HepG2 (cell line): ENCODE measurements around the gene TMUB1. TPM values are rescaled to one million over a fixed set of nuclear protein-coding genes. Genes with fewer than 3 reads are reported as not detected.
A peak's percentile ranks its signal among the peaks of the same experiment; 100 is the strongest.

Experiments used
- AKNA ChIP-seq: sonication (generic); formaldehyde crosslinking; IDR thresholded peaks from 2 replicates; pipeline ENCODE4 v1.4.0; 2020; ENCODE audit warnings: missing genetic modification reagents, borderline replicate concordance
- E2F2 ChIP-seq: sonication (generic); formaldehyde crosslinking; IDR thresholded peaks from 2 replicates; pipeline ENCODE4 v1.4.0; 2020; ENCODE audit warnings: missing genetic modification reagents, borderline replicate concordance
- JDP2 ChIP-seq: sonication (generic); formaldehyde crosslinking; IDR thresholded peaks from 2 replicates; pipeline ENCODE4 v1.8.1; 2022; ENCODE audit warnings: missing genetic modification reagents, borderline replicate concordance
- KMT2B ChIP-seq: IDR thresholded peaks from 2 replicates; pipeline ENCODE4 v1.6.1; 2016; ENCODE audit warnings: missing genetic modification reagents, missing compliant biosample characterization
- SYNCRIP ChIP-seq: fragments of 200-400 bp; formaldehyde crosslinking; IDR thresholded peaks from 2 replicates; pipeline ENCODE4 v1.6.1; 2018; ENCODE audit warnings: mild to moderate bottlenecking, low read depth, low read length; ENCODE audit not compliant: insufficient read depth
- TFDP1 ChIP-seq: IDR thresholded peaks from 2 replicates; pipeline ENCODE4 v1.6.1; 2016; ENCODE audit warnings: missing compliant biosample characterization, missing genetic modification reagents, borderline replicate concordance
- ZC3H13 ChIP-seq: sonication (generic); formaldehyde crosslinking; IDR thresholded peaks from 2 replicates; pipeline ENCODE4 v1.8.1; 2023; ENCODE audit warnings: mild to moderate bottlenecking, missing genetic modification reagents, moderate library complexity
- polyA plus RNA-seq, 8 experiments: library from polyadenylated mRNA; depleted of rRNA in 3 of 8; stranded (reverse) in 7 of 8; unstranded in 1 of 8; fragments of >200 nt; fragmentation: Illumina TruSeq in 4 of 8; extraction: Trizol in 4 of 8; gene quantifications; 2 replicates each; pipeline versions ENCODE4 v1.2.1 to v1.2.3, GENCODE V29; 2011 to 2016; ENCODE audit warnings: low read depth in 4 of 8, missing spikeins in 1 of 8, mixed read lengths in 1 of 8; ENCODE audit not compliant: insufficient read depth in 1 of 8
- total RNA-seq, 5 experiments: library from RNA; depleted of rRNA; stranded (reverse); fragments of >200 nt; fragmentation: Illumina TruSeq; extraction: Trizol; gene quantifications; 2 replicates each; pipeline ENCODE4 v1.2.3, GENCODE V29; 2016; ENCODE audit warnings: low read depth in 1 of 5

Gene TMUB1
- total and polyA plus RNA-seq, 2 of the 13 experiments (the other 11 are each of a cell fraction or from before 2014, with no cell fraction given) = 44.8 to 51.6 TPM

GRCh38 chr7:151081170-151082101, 1.9 kb downstream of the TMUB1 start (continued):
- no peak for TF ChIP-seq E2F2 (CRISPR knock-in tag)
- TF ChIP-seq TFDP1 (CRISPR knock-in tag) = 0 out of 2 replicates have a peak, but pooled peaks have one; percentile 14
- TF ChIP-seq ZC3H13 (CRISPR knock-in tag) = peak; percentile 1; the same call in 1 of the 2 replicates
- no peak for TF ChIP-seq KMT2B (CRISPR knock-in tag)
- no peak for TF ChIP-seq SYNCRIP
- no peak for TF ChIP-seq JDP2 (CRISPR knock-in tag)
- TF ChIP-seq AKNA = no peak
